ENCODE measurements around the gene PACS2. TPM values are rescaled to one million over a fixed set of nuclear protein-coding genes. Genes with fewer than 3 reads are reported as not detected.

The PACS2 gene
- 100 to 1,000 TPM; 117 to 121 TPM for total RNA-seq
- 83.2 TPM for polyA plus RNA-seq (2013, experiment 1 of 2)
- 79.9 TPM for polyA plus RNA-seq (2013, experiment 2 of 2)
- long read RNA-seq, experiment 1, partial matches to known transcripts: 16 of 24 reads
- long read RNA-seq, experiment 1, other reads (novel, unspliced or antisense): 6 of 24 reads
- long read RNA-seq, experiment 2, transcript PACS2-201 (24 exons, 3,708 nt): major isoform, 109 of 208 reads
- long read RNA-seq, experiment 2, partial matches to known transcripts: 34 of 208 reads
- long read RNA-seq, experiment 2, other reads (novel, unspliced or antisense): 64 of 208 reads
- long read RNA-seq, experiment 3, transcript PACS2-201 (24 exons, 3,708 nt): major isoform, 11 of 36 reads
- long read RNA-seq, experiment 3, partial matches to known transcripts: 12 of 36 reads
- long read RNA-seq, experiment 3, other reads (novel, unspliced or antisense): 10 of 36 reads
- long read RNA-seq, experiment 4, partial matches to known transcripts: 2 of 3 reads
- long read RNA-seq, experiment 4, other reads (novel, unspliced or antisense): 1 of 3 reads

DNA sequence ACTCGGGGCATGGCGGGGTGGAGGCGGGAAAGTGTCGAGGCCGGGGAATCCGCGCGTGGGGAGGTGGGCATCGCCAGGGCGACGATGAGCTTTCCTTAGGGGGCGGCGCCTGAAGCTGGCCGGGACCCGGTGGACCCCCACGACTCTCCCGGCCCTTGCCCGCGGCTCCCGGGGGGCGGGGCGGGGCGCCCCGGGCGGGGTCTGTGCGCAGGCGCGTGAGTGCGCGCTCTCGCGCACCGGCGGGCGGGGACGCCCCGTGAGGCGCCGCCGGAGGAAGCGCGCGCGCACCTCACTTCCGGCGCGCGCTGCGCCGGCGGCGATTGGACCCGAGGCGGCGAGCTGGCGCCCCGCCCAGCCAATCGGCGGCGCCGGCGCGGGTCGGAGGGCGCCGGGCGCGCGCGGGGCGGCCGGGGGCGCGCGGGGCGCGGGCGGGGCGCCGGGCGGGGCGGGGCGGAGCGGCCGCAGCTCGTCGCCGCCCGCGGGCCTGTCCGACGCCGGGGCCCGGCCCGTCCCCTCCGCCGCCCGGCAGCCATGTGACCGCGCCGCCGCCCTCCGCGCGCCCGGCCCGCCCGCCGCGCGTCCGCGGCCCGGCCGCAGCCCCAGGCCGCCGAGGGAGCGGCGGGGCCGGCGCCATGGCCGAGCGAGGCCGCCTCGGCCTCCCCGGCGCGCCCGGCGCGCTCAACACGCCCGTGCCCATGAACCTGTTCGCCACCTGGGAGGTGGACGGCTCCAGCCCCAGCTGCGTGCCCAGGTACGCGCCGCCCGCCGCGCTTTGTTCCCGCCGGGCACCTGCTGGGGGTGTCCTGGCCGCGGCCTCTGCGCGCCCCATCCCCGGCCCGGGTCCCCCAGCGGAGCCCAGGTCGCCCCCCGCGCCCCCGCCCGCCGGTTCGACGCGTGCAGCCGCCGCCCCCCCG is at the start of gene PACS2:
TSS of gene PACS2 (plus strand) at position 462 of the 914 bp plus-strand sequence. CDS start at position 633, 171 bp downstream.
- no peak within 1 kb of the TSS for H3K27ac Mint-ChIP-seq
- H3K4me1 ChIP-seq (ENCODE audit: control insufficient read depth, insufficient read depth, low read length): peaks cover 8% of the 10 kb centered on the region
- no peaks in the 10 kb centered on the region for H3K9me3 Mint-ChIP-seq
- peak within 1 kb of the TSS; percentile 78 for H3K4me3 Mint-ChIP-seq
- peaks cover 15% of the 10 kb centered on the region for H3K4me1 Mint-ChIP-seq
- peaks cover 2% of the 10 kb centered on the region for H3K27me3 Mint-ChIP-seq (ENCODE audit: insufficient read depth)
- DNase-seq: peak; percentile 84
- peak within 1 kb of the TSS; percentile 91 for H3K4me3 ChIP-seq (ENCODE audit: low read length)
- no peaks in the 10 kb centered on the region for H3K27me3 ChIP-seq (ENCODE audit: control insufficient read depth, insufficient read depth, low read length, poor library complexity, severe bottlenecking)
- peak within 1 kb of the TSS; percentile 11 for H3K9ac ChIP-seq (ENCODE audit: extremely low read depth, low read length, poor library complexity, severe bottlenecking)
- 0% methylated on average over 3 to 159 of the region's 163 CpGs for WGBS, 2 experiments (ENCODE audit: insufficient coverage in 1 of 2, insufficient read length in 1 of 2)
- H3K9me3 ChIP-seq (ENCODE audit: control insufficient read depth, low read length): no peaks in the 10 kb centered on the region
- H3K27ac ChIP-seq (ENCODE audit: low read depth, low read length): peak within 1 kb of the TSS; percentile 44
- TF ChIP-seq CTCF (conservative IDR thresholded peaks at IDR 0.05): no peak
- peaks cover 8% of the 10 kb centered on the region for H3K36me3 Mint-ChIP-seq (ENCODE audit: low read depth)
- no peaks in the 10 kb centered on the region for H3K36me3 ChIP-seq (ENCODE audit: control insufficient read depth, insufficient read depth, low read length)

DNA sequence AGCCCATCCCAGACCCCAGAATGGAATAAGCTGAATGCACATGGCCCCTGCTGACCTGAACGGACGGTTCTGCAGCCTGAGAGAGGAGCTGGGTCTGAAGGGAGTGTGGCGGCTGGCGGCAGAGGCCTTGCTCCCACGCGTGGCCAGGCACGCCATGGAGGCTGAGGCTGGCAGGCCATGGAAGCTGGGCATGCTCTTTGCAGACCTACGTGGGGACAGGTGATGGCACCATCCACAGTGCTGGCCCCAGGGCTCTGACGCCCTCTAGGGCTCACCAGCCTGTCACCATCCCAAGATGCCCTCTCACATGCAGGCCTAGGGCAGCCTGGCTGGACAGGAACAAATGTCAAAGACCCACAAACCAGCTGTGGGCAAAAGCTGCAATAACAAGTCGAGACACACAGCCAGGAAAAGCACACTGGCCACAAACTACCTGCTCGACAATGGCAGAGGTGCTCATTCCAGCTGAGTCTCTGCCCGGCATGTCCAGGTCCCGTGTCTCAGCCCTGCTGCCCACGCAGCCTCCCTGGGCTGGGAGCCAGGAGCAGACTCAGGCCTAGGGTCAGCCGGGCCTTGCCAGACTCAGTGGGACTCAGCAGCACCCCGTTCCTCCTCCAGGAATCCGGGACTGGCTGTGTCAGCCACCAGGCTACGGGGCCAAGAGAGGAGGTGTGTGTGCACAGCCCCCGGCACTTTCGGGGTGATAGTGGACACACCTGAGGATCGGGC is 46.6 kb upstream of the PACS2 start:
- no peaks in the 10 kb centered on the region for H3K4me1 ChIP-seq (ENCODE audit: control insufficient read depth, insufficient read depth, low read length)
- no peaks in the 10 kb centered on the region for H3K4me1 Mint-ChIP-seq
- no peaks in the 10 kb centered on the region for H3K36me3 ChIP-seq (ENCODE audit: control insufficient read depth, insufficient read depth, low read length)
- no peaks in the 10 kb centered on the region for H3K9me3 Mint-ChIP-seq
- no peaks in the 10 kb centered on the region for H3K27me3 Mint-ChIP-seq (ENCODE audit: insufficient read depth)
- H3K4me3 ChIP-seq (ENCODE audit: low read length): no peak overlapping the region
- no peaks in the 10 kb centered on the region for H3K9me3 ChIP-seq (ENCODE audit: control insufficient read depth, low read length)
- H3K27ac Mint-ChIP-seq: no peak overlapping the region
- no peak overlapping the region for H3K9ac ChIP-seq (ENCODE audit: extremely low read depth, low read length, poor library complexity, severe bottlenecking)
- H3K27ac ChIP-seq (ENCODE audit: low read depth, low read length): no peak overlapping the region
- DNase-seq: peak; percentile 62
- H3K4me3 Mint-ChIP-seq: no peak overlapping the region
- no peaks in the 10 kb centered on the region for H3K27me3 ChIP-seq (ENCODE audit: control insufficient read depth, insufficient read depth, low read length, poor library complexity, severe bottlenecking)
- TF ChIP-seq CTCF (conservative IDR thresholded peaks at IDR 0.05): peak; percentile 42
- 93 to 94% methylated on average over 17 to 21 of the region's 21 CpGs for WGBS, 2 experiments (ENCODE audit: insufficient coverage in 1 of 2, insufficient read length in 1 of 2)
- H3K36me3 Mint-ChIP-seq (ENCODE audit: low read depth): peaks cover 9% of the 10 kb centered on the region
